ENCODE data around the gene PRR19. TPM values are rescaled to one million over a fixed set of nuclear protein-coding genes. Genes with fewer than 3 reads are reported as not detected.

Gene PRR19
- total and polyA plus RNA-seq, 10 of the 15 experiments (the other 5 are each of a cell fraction or from before 2014, with no cell fraction given): 0.09 to 1.7 (median 0.73) TPM; not detected in 1

DNA sequence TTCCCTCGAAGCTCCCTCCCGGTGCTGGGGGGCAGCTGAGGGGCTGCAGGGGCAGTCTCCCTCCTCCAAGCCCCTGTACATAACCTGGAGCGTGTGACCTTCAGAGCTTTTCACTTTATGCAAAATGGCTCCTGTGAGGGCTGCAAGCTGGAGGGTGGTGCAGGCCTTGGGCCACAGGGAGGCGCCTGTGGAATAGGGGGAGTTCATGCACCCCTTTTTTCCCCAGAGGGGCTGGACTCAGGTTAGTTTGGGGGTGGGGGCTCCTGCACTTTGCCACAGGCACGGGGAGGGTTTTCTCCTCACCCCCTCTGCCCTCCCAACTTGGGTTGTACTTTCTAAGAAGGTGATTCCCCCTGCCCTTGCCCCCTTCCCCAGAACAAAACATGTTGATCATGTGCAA lies 6.6 kb upstream of the PRR19 start:
- DNase-seq (ENCODE audit: low read depth, low spot score) (no peak), FAIRE-seq (no peak), ATAC-seq (no peak)
- Histone ChIP-seq H3K9me3 (replicated peaks; ENCODE audit: control insufficient read depth, insufficient read depth, low read length) (no peaks in the 10 kb centered on the region), H3K79me2 (ENCODE audit: control insufficient read depth, insufficient read depth, low read length) (no peaks in the 10 kb centered on the region), H3K9ac (ENCODE audit: control insufficient read depth, insufficient read depth, low read length) (no peak overlapping the region), H3K27ac (ENCODE audit: control insufficient read depth, insufficient read depth) (no peak overlapping the region), H4K20me1 (ENCODE audit: control insufficient read depth, insufficient read depth) (no peaks in the 10 kb centered on the region), H3K4me1 (ENCODE audit: control insufficient read depth, insufficient read depth, low read length) (no peaks in the 10 kb centered on the region; the same call in 1 of the 2 replicates), H3K36me3 (ENCODE audit: control insufficient read depth in 2 of 2, insufficient read depth in 2 of 2, low read length in 1 of 2) (peaks cover 14% of the 10 kb centered on the region in 2 experiments; a peak in 3 of 4 replicates), H2AFZ (ENCODE audit: control insufficient read depth, low read depth, low read length) (no peak overlapping the region), H3K27me3 (replicated peaks in 1 of 2; ENCODE audit: control insufficient read depth in 2 of 2, insufficient read depth in 2 of 2, low read length in 1 of 2) (no peaks in the 10 kb centered on the region), H3K4me3 (no peak overlapping the region), H3K4me2 (ENCODE audit: control insufficient read depth, insufficient read depth) (no peak overlapping the region)
- ChIA-PET SMC1A (ENCODE audit: uncharacterized antibody, unreplicated experiment) (interaction anchor here (0.6 to 1.3 kb wide), 3 partner anchors 33 to 186 kb away, joined by 3 to 5 read pairs (median 3); no protein-coding TSS in a partner anchor), RAD21 (ENCODE audit: unreplicated experiment) (no interaction called here), CTCF (interaction anchor here (1.3 to 3.2 kb wide), 4 partner anchors 10 to 166 kb away, joined by 3 to 25 read pairs (median 7); no protein-coding TSS in a partner anchor), POLR2A (no interaction called here)
- 22% methylated on average over 5 of the region's 5 CpGs for WGBS (ENCODE audit: insufficient coverage, insufficient replicate concordance, low lambda C conversion rate, missing lambda C conversion rate)
- intact Hi-C loops (cut with micrococcal nuclease; ENCODE audit: unreplicated experiment) (loop anchor here (5.0 kb wide), 1 partner anchor 163 kb away; the partner anchor contains the start of gene POU2F2), in situ Hi-C loops (cut with MboI) (no loop called here)
- BruUV-seq (replicated peaks): no TSS peak
- no peak for TF ChIP-seq ZBTB4 (CRISPR knock-in tag; IDR thresholded peaks at IDR 0.05)
- TF ChIP-seq ZNF622 (IDR thresholded peaks at IDR 0.05): no peak
- no peak for TF ChIP-seq NR2F1 (conservative IDR thresholded peaks at IDR 0.05)
- TF ChIP-seq HDAC2 (IDR thresholded peaks at IDR 0.05): no peak
- no peak for TF ChIP-seq SUPT20H (IDR thresholded peaks at IDR 0.05; ENCODE audit: borderline replicate concordance, control insufficient read depth, low read depth, low read length)
- TF ChIP-seq MAX (IDR thresholded peaks at IDR 0.05; ENCODE audit: low read depth, low read length): no peak
- TF ChIP-seq ZBTB40 (IDR thresholded peaks at IDR 0.05; ENCODE audit: borderline replicate concordance): no peak
- TF ChIP-seq MTA3 (IDR thresholded peaks at IDR 0.05; ENCODE audit: borderline replicate concordance, low read length): no peak
- no peak for TF ChIP-seq CHD1 (IDR thresholded peaks at IDR 0.05; ENCODE audit: low read depth, low read length)
- no peak for TF ChIP-seq ATF3 (IDR thresholded peaks at IDR 0.05; ENCODE audit: borderline replicate concordance, extremely low read depth, low read depth, low read length)
- no peak for TF ChIP-seq SIX5 (IDR thresholded peaks at IDR 0.05; ENCODE audit: low read depth, low read length, severe bottlenecking)
- TF ChIP-seq SMAD1 (IDR thresholded peaks at IDR 0.05; ENCODE audit: low read depth, partially characterized antibody): no peak
- no peak for TF ChIP-seq SREBF1 (IDR thresholded peaks at IDR 0.05; ENCODE audit: low read length)
- no peak for TF ChIP-seq TAF1 (IDR thresholded peaks at IDR 0.05; ENCODE audit: borderline replicate concordance, low read depth, low read length)
- no peak for TF ChIP-seq CREB1 (IDR thresholded peaks at IDR 0.05; ENCODE audit: low read depth)
- no peak for TF ChIP-seq ZNF207 (IDR thresholded peaks at IDR 0.05; ENCODE audit: borderline replicate concordance)

All from GM12878 (cell line).